GM23338 (cell line): ENCODE data around the gene SLC35F1. TPM values are rescaled to one million over a fixed set of nuclear protein-coding genes. Genes with fewer than 3 reads are reported as not detected.

ENCODE experiments used
- ATAC-seq: fragments of 200-7000 bp; cut with Tn5 transposase; 3 replicates; pipeline ENCODE4 v1.9.1; 2020
- DNase-seq: peaks from one replicate; pipeline ENCODE4 v3.0.0-alpha.2; 2015; ENCODE audit warnings: low spot score
- H2AFZ ChIP-seq: fragments of 200-600 bp; sonication (generic); 2 replicates; pipeline ENCODE4 v1.8.0; 2016; ENCODE audit warnings: antibody characterized with exemption, mild to moderate bottlenecking, moderate library complexity
- H3F3A ChIP-seq: fragments of 200-600 bp; sonication (generic); replicated peaks from 2 replicates; pipeline ENCODE4 v1.8.0; 2017; ENCODE audit warnings: antibody characterized with exemption, mixed run types, low read depth
- H3K27ac ChIP-seq: fragments of 200-600 bp; sonication (generic); 2 replicates; pipeline ENCODE4 v1.6.1; 2016; ENCODE audit warnings: low read depth
- H3K27me3 ChIP-seq: fragments of 200-600 bp; sonication (generic); 2 replicates; pipeline ENCODE4 v1.8.0; 2016; ENCODE audit warnings: mild to moderate bottlenecking, mixed run types, moderate library complexity; ENCODE audit not compliant: insufficient read depth
- H3K36me3 ChIP-seq: fragments of 200-600 bp; sonication (generic); 2 replicates; pipeline ENCODE4 v1.8.0; 2016; ENCODE audit warnings: mild to moderate bottlenecking; ENCODE audit not compliant: insufficient read depth
- H3K4me1 ChIP-seq: fragments of 200-600 bp; sonication (generic); 2 replicates; pipeline ENCODE4 v1.8.0; 2016; ENCODE audit warnings: mild to moderate bottlenecking, moderate library complexity; ENCODE audit not compliant: insufficient read depth
- H3K4me2 ChIP-seq: fragments of 200-600 bp; sonication (generic); 2 replicates; pipeline ENCODE4 v1.7.1; 2017; ENCODE audit warnings: mixed run types
- H3K4me3 ChIP-seq: fragments of 200-600 bp; sonication (generic); 2 replicates; pipeline ENCODE4 v1.6.1; 2016; ENCODE audit warnings: mixed run types
- H3K79me2 ChIP-seq: fragments of 200-600 bp; sonication (generic); replicated peaks from 2 replicates; pipeline ENCODE4 v1.8.0; 2017; ENCODE audit warnings: mild to moderate bottlenecking; ENCODE audit not compliant: insufficient read depth
- H3K9me2 ChIP-seq: fragments of 200-600 bp; sonication (generic); 2 replicates; pipeline ENCODE4 v1.8.0; 2017; ENCODE audit not compliant: insufficient read depth
- H4K20me1 ChIP-seq: fragments of 200-600 bp; sonication (generic); replicated peaks from 2 replicates; pipeline ENCODE4 v1.8.0; 2017; ENCODE audit warnings: mild to moderate bottlenecking; ENCODE audit not compliant: insufficient read depth
- H3K27ac Mint-ChIP-seq: 2 replicates; pipeline ENCODE4 v1.8.0; 2020; ENCODE audit warnings: inconsistent platforms, mild to moderate bottlenecking, moderate library complexity, mixed read lengths
- H3K27me3 Mint-ChIP-seq: 3 replicates; pipeline ENCODE4 v1.8.0; 2022; ENCODE audit warnings: low read depth, mild to moderate bottlenecking, moderate library complexity, mixed read lengths, inconsistent platforms; ENCODE audit not compliant: insufficient read depth, poor library complexity
- H3K36me3 Mint-ChIP-seq: 3 replicates; pipeline ENCODE4 v1.8.0; 2021; ENCODE audit warnings: low read depth, mild to moderate bottlenecking, inconsistent platforms, moderate library complexity, mixed read lengths
- H3K4me1 Mint-ChIP-seq: 3 replicates; pipeline ENCODE4 v1.8.0; 2020; ENCODE audit warnings: mild to moderate bottlenecking, inconsistent platforms, mixed read lengths
- H3K4me3 Mint-ChIP-seq: 3 replicates; pipeline ENCODE4 v1.8.0; 2021; ENCODE audit warnings: moderate library complexity, mild to moderate bottlenecking, inconsistent platforms, mixed read lengths
- H3K9me3 Mint-ChIP-seq: 3 replicates; pipeline ENCODE4 v1.8.0; 2020; ENCODE audit warnings: moderate library complexity, mild to moderate bottlenecking, inconsistent platforms, mixed read lengths
- CREB1 ChIP-seq: fragments of 250-450 bp; sonication (Bioruptor Pico); IDR thresholded peaks from 2 replicates; pipeline ENCODE4 v1.5.0; 2020; ENCODE audit warnings: low read depth, mild to moderate bottlenecking, moderate library complexity
- CTCF ChIP-seq, 2 experiments: fragments of 200-600 bp in 1 of 2; sonication (generic) in 1 of 2; conservative IDR thresholded peaks; 2 replicates each; pipeline versions ENCODE4 v1.5.1 to v1.6.1; 2016 to 2017; ENCODE audit warnings: antibody characterized with exemption in 2 of 2, low read depth in 2 of 2, mild to moderate bottlenecking in 2 of 2, moderate library complexity in 1 of 2
- ETS1 ChIP-seq: IDR thresholded peaks from 2 replicates; pipeline ENCODE4 v1.6.1; 2016; ENCODE audit warnings: antibody characterized with exemption
- EZH2 ChIP-seq: fragments of 200-600 bp; sonication (generic); IDR thresholded peaks from one replicate; pipeline ENCODE4 v1.8.0; 2017; ENCODE audit warnings: antibody characterized with exemption, mild to moderate bottlenecking, low read depth; ENCODE audit not compliant: unreplicated experiment
- JUNB ChIP-seq: IDR thresholded peaks from one replicate; pipeline ENCODE4 v1.6.1; 2016; ENCODE audit warnings: antibody characterized with exemption; ENCODE audit not compliant: unreplicated experiment
- NANOG ChIP-seq: IDR thresholded peaks from 2 replicates; pipeline ENCODE4 v1.6.1; 2016; ENCODE audit warnings: antibody characterized with exemption, borderline replicate concordance
- POLR2AphosphoS5 ChIP-seq: IDR thresholded peaks from 2 replicates; pipeline ENCODE4 v1.6.1; 2016; ENCODE audit warnings: antibody characterized with exemption, low read depth
- REST ChIP-seq: IDR thresholded peaks from one replicate; pipeline ENCODE4 v1.6.1; 2018; ENCODE audit warnings: antibody characterized with exemption; ENCODE audit not compliant: unreplicated experiment
- STAT1 ChIP-seq: IDR thresholded peaks from one replicate; pipeline ENCODE4 v1.6.1; 2016; ENCODE audit warnings: antibody characterized with exemption; ENCODE audit not compliant: unreplicated experiment
- ZNF114 ChIP-seq: fragments of 250-450 bp; sonication (Bioruptor Pico); IDR thresholded peaks from 2 replicates; pipeline ENCODE4 v1.5.0; 2020; ENCODE audit warnings: mild to moderate bottlenecking, moderate library complexity
- ZNF331 ChIP-seq: fragments of 250-450 bp; sonication (Bioruptor Pico); IDR thresholded peaks from 2 replicates; pipeline ENCODE4 v1.5.0; 2020; ENCODE audit warnings: low read depth, mild to moderate bottlenecking, moderate library complexity
- polyA plus RNA-seq: library from polyadenylated mRNA; unstranded; fragments of >200 nt; fragmentation: Nextera tagmentation; extraction: Ambion mirVana; gene quantifications from 2 replicates; pipeline ENCODE4 v1.2.1, GENCODE V29; 2016
- total RNA-seq: library from RNA; depleted of rRNA; stranded (reverse); fragments of >200 nt; shearing (Covaris generic); gene quantifications from 2 replicates; pipeline ENCODE4 v1.2.3, GENCODE V29; 2014

The SLC35F1 gene
- total and polyA plus RNA-seq, 2 experiments from 2014 or later, result 3.0 to 10.3 TPM

GRCh38 chr6:117930645-117931044 lies 23.6 kb downstream of the SLC35F1 start:
- H3K36me3 ChIP-seq, result peaks cover 4% of the 10 kb centered on the region
- H3K4me1 Mint-ChIP-seq, result peaks cover 10% of the 10 kb centered on the region
- TF ChIP-seq POLR2AphosphoS5, result no peak
- no peak for TF ChIP-seq EZH2
- no peak for TF ChIP-seq ETS1
- no peak for TF ChIP-seq NANOG
- TF ChIP-seq JUNB, result no peak
- TF ChIP-seq ZNF331 (CRISPR knock-in tag), result no peak
- TF ChIP-seq STAT1, result no peak
- no peak overlapping the region for H3K4me3 ChIP-seq
- no peak overlapping the region for H3K27ac ChIP-seq
- peaks cover 8% of the 10 kb centered on the region; the same call in 1 of the 2 replicates for H3K4me1 ChIP-seq
- H3K4me2 ChIP-seq, result no peak overlapping the region
- H3K36me3 Mint-ChIP-seq, result peaks cover 19% of the 10 kb centered on the region; the same call in 2 of the 3 replicates
- DNase-seq (no peak), ATAC-seq (no peak)
- no peak overlapping the region for H2AFZ ChIP-seq
- no peaks in the 10 kb centered on the region for H3K27me3 ChIP-seq
- H3K9me2 ChIP-seq, result no peaks in the 10 kb centered on the region
- no peaks in the 10 kb centered on the region for H3F3A ChIP-seq
- H3K27ac Mint-ChIP-seq, result no peak overlapping the region
- H3K27me3 Mint-ChIP-seq, result peaks cover 1% of the 10 kb centered on the region
- H4K20me1 ChIP-seq, result no peaks in the 10 kb centered on the region
- H3K79me2 ChIP-seq, result no peaks in the 10 kb centered on the region
- no peak overlapping the region for H3K4me3 Mint-ChIP-seq
- H3K9me3 Mint-ChIP-seq, result peaks cover 20% of the 10 kb centered on the region

- H3K36me3 Mint-ChIP-seq, result peaks cover 19% of the 10 kb centered on the region; the same call in 2 of the 3 replicates
- ATAC-seq (no peak), DNase-seq (no peak)
- H2AFZ ChIP-seq, result no peak overlapping the region
- peaks cover 20% of the 10 kb centered on the region for H3K9me3 Mint-ChIP-seq
- H3K27ac Mint-ChIP-seq, result no peak overlapping the region
- H3K4me1 ChIP-seq, result peaks cover 8% of the 10 kb centered on the region; the same call in 1 of the 2 replicates
- peaks cover 10% of the 10 kb centered on the region for H3K4me1 Mint-ChIP-seq
- H3K4me3 Mint-ChIP-seq, result no peak overlapping the region
- H3K79me2 ChIP-seq, result no peaks in the 10 kb centered on the region
- no peaks in the 10 kb centered on the region for H3F3A ChIP-seq
- H3K4me2 ChIP-seq, result no peak overlapping the region
- peaks cover 4% of the 10 kb centered on the region for H3K36me3 ChIP-seq
- peaks cover 1% of the 10 kb centered on the region for H3K27me3 Mint-ChIP-seq
- H4K20me1 ChIP-seq, result no peaks in the 10 kb centered on the region
- H3K27ac ChIP-seq, result no peak overlapping the region
- no peaks in the 10 kb centered on the region for H3K9me2 ChIP-seq
- H3K27me3 ChIP-seq, result no peaks in the 10 kb centered on the region
- H3K4me3 ChIP-seq, result no peak overlapping the region
- TF ChIP-seq CTCF (conservative IDR thresholded peaks at IDR 0.05; ENCODE audit: low read depth in 2 of 2), result no peak
- no peak for TF ChIP-seq ZNF331 (CRISPR knock-in tag)
- TF ChIP-seq POLR2AphosphoS5, result no peak
- TF ChIP-seq CREB1 (CRISPR knock-in tag), result no peak
- no peak for TF ChIP-seq STAT1
- TF ChIP-seq ZNF114 (CRISPR knock-in tag), result no peak
- TF ChIP-seq EZH2, result no peak
- no peak for TF ChIP-seq JUNB
- TF ChIP-seq REST, result no peak
Observed at GRCh38 chr6:117932001-117932400, 24.9 kb downstream of the SLC35F1 start.
